HEK293 (cell line): ENCODE measurements around the gene PGC.

Experiments
- CTCF ChIA-PET: fragments of 350-600 bp; formaldehyde crosslinking; extraction: SDS; loops from one replicate; lab custom pipeline; 2021; ENCODE audit warnings: antibody characterized with exemption; lab: Yijun Ruan, JAX
- POLR2A ChIA-PET: fragments of 300-600 bp; formaldehyde crosslinking; extraction: SDS; loops from one replicate; lab custom pipeline; 2020; ENCODE audit warnings: antibody characterized with exemption, inconsistent platforms; lab: Yijun Ruan, JAX
- H3K27ac ChIP-seq: fragments of 200-500 bp; sonication (Bioruptor generic); 2 replicates; pipeline ENCODE4 v1.5.1; 2014; ENCODE audit warnings: low read depth, low read length, control low read depth, inconsistent platforms; ENCODE audit errors: extremely low read depth
- H3K36me3 ChIP-seq, 2 experiments: fragments of 200-500 bp in 1 of 2; sonication (Bioruptor generic) in 1 of 2; 1 replicate in 1 of 2; 2 replicates in 1 of 2; pipeline ENCODE4 v1.5.1; 2014 to 2017; ENCODE audit warnings: inconsistent platforms in 2 of 2, low read length in 2 of 2; ENCODE audit not compliant: control insufficient read depth in 2 of 2, insufficient read depth in 1 of 2
- H3K4me1 ChIP-seq: fragments of 200-500 bp; sonication (Bioruptor generic); 2 replicates; pipeline ENCODE4 v1.5.1; 2014; ENCODE audit warnings: mild to moderate bottlenecking, low read length, inconsistent platforms; ENCODE audit not compliant: control insufficient read depth, insufficient read depth
- H3K4me3 ChIP-seq: 2 replicates; pipeline ENCODE4 v1.5.1; 2011; ENCODE audit warnings: low read depth, mild to moderate bottlenecking, control low read depth, low read length, moderate library complexity
- H3K9me3 ChIP-seq: fragments of 200-500 bp; sonication (Bioruptor generic); 2 replicates; pipeline ENCODE4 v1.5.1; 2014; ENCODE audit warnings: low read depth, low read length, inconsistent platforms; ENCODE audit not compliant: control insufficient read depth, insufficient read depth
- BCL11B ChIP-seq: fragments of 450-650 bp; formaldehyde crosslinking; IDR thresholded peaks from 2 replicates; pipeline ENCODE4 v1.5.1; 2016; ENCODE audit warnings: low read depth, missing biosample characterization, missing genetic modification characterization
- MZF1 ChIP-seq: fragments of 450-650 bp; formaldehyde crosslinking; IDR thresholded peaks from 2 replicates; pipeline ENCODE4 v1.5.1; 2017; ENCODE audit warnings: missing biosample characterization, missing genetic modification characterization, borderline replicate concordance
- OSR2 ChIP-seq: fragments of 450-650 bp; formaldehyde crosslinking; IDR thresholded peaks from 2 replicates; pipeline ENCODE4 v1.5.1; 2016; ENCODE audit warnings: missing biosample characterization, missing genetic modification characterization
- OVOL3 ChIP-seq: fragments of 450-650 bp; formaldehyde crosslinking; IDR thresholded peaks from 2 replicates; pipeline ENCODE4 v1.5.1; 2016; ENCODE audit warnings: missing biosample characterization, missing genetic modification characterization
- REPIN1 ChIP-seq: fragments of 450-650 bp; formaldehyde crosslinking; IDR thresholded peaks from 2 replicates; pipeline ENCODE4 v1.5.1; 2017; ENCODE audit warnings: missing biosample characterization, missing genetic modification characterization, low read depth
- SP7 ChIP-seq: fragments of 450-650 bp; formaldehyde crosslinking; IDR thresholded peaks from 2 replicates; pipeline ENCODE4 v1.5.1; 2016; ENCODE audit warnings: missing biosample characterization, missing genetic modification characterization
- ZBTB17 ChIP-seq: fragments of 450-650 bp; formaldehyde crosslinking; IDR thresholded peaks from 2 replicates; pipeline ENCODE4 v1.5.1; 2016; ENCODE audit warnings: missing biosample characterization, missing genetic modification characterization
- ZEB2 ChIP-seq: fragments of 450-650 bp; formaldehyde crosslinking; IDR thresholded peaks from 2 replicates; pipeline ENCODE4 v1.5.1; 2016; ENCODE audit warnings: missing biosample characterization, missing genetic modification characterization
- ZNF133 ChIP-seq: fragments of 450-650 bp; formaldehyde crosslinking; IDR thresholded peaks from 2 replicates; pipeline ENCODE4 v1.5.1; 2016; ENCODE audit warnings: missing biosample characterization, missing genetic modification characterization
- ZNF214 ChIP-seq: fragments of 450-650 bp; formaldehyde crosslinking; IDR thresholded peaks from 2 replicates; pipeline ENCODE4 v1.5.1; 2017; ENCODE audit warnings: missing biosample characterization, mild to moderate bottlenecking, missing genetic modification characterization, borderline replicate concordance
- ZNF266 ChIP-seq: fragments of 450-650 bp; formaldehyde crosslinking; IDR thresholded peaks from 2 replicates; pipeline ENCODE4 v1.5.1; 2016; ENCODE audit warnings: missing biosample characterization, missing genetic modification characterization, low read depth
- ZNF350 ChIP-seq: fragments of 450-650 bp; formaldehyde crosslinking; IDR thresholded peaks from 2 replicates; pipeline ENCODE4 v1.5.0; 2017; ENCODE audit warnings: missing biosample characterization, mild to moderate bottlenecking, missing genetic modification characterization
- ZNF366 ChIP-seq: fragments of 450-650 bp; formaldehyde crosslinking; conservative IDR thresholded peaks from 2 replicates; pipeline ENCODE4 v1.5.1; 2016; ENCODE audit warnings: missing biosample characterization, missing genetic modification characterization
- ZNF37A ChIP-seq: fragments of 450-650 bp; IDR thresholded peaks from 2 replicates; pipeline ENCODE4 v1.5.1; 2018; ENCODE audit warnings: missing biosample characterization, missing genetic modification characterization
- ZNF423 ChIP-seq: fragments of 450-650 bp; formaldehyde crosslinking; IDR thresholded peaks from 2 replicates; pipeline ENCODE4 v1.5.1; 2016; ENCODE audit warnings: missing biosample characterization, missing genetic modification characterization
- ZNF521 ChIP-seq: fragments of 450-650 bp; formaldehyde crosslinking; IDR thresholded peaks from 2 replicates; pipeline ENCODE4 v1.5.1; 2017; ENCODE audit warnings: missing biosample characterization, mild to moderate bottlenecking, missing genetic modification characterization
- ZNF530 ChIP-seq: fragments of 450-650 bp; formaldehyde crosslinking; IDR thresholded peaks from 2 replicates; pipeline ENCODE4 v1.5.1; 2016; ENCODE audit warnings: low read depth, missing biosample characterization, missing genetic modification characterization
- ZNF555 ChIP-seq: fragments of 450-650 bp; formaldehyde crosslinking; conservative IDR thresholded peaks from 2 replicates; pipeline ENCODE4 v1.5.1; 2017; ENCODE audit warnings: missing biosample characterization, mild to moderate bottlenecking, missing genetic modification characterization, inconsistent platforms
- ZNF585B ChIP-seq: fragments of 450-650 bp; formaldehyde crosslinking; IDR thresholded peaks from 2 replicates; pipeline ENCODE4 v1.5.1; 2016; ENCODE audit warnings: missing biosample characterization, missing genetic modification characterization
- ZNF664 ChIP-seq: fragments of 450-650 bp; formaldehyde crosslinking; IDR thresholded peaks from 2 replicates; pipeline ENCODE4 v1.5.1; 2016; ENCODE audit warnings: missing biosample characterization, missing genetic modification characterization
- ZNF747 ChIP-seq: fragments of 450-650 bp; formaldehyde crosslinking; IDR thresholded peaks from 2 replicates; pipeline ENCODE4 v1.5.1; 2016; ENCODE audit warnings: missing biosample characterization, missing genetic modification characterization
- ZNF768 ChIP-seq: fragments of 450-650 bp; formaldehyde crosslinking; IDR thresholded peaks from 2 replicates; pipeline ENCODE4 v1.5.1; 2018; ENCODE audit warnings: missing biosample characterization, mild to moderate bottlenecking, missing genetic modification characterization
- ZNF792 ChIP-seq: fragments of 450-650 bp; formaldehyde crosslinking; IDR thresholded peaks from 2 replicates; pipeline ENCODE4 v1.5.1; 2016; ENCODE audit warnings: missing biosample characterization, missing genetic modification characterization
- ZNF837 ChIP-seq: fragments of 450-650 bp; formaldehyde crosslinking; IDR thresholded peaks from 2 replicates; pipeline ENCODE4 v1.5.1; 2016; ENCODE audit warnings: missing biosample characterization, missing genetic modification characterization
- ZXDB ChIP-seq: fragments of 450-650 bp; formaldehyde crosslinking; IDR thresholded peaks from 2 replicates; pipeline ENCODE4 v1.5.1; 2016; ENCODE audit warnings: missing biosample characterization, missing genetic modification characterization
- TF ChIP-seq, protein P1 (sequence below): fragments of 450-650 bp; formaldehyde crosslinking; IDR thresholded peaks from 2 replicates; pipeline ENCODE4 v1.5.1; 2016; ENCODE audit warnings: missing biosample characterization, missing genetic modification characterization
- TF ChIP-seq, protein P2 (sequence below): fragments of 450-650 bp; formaldehyde crosslinking; IDR thresholded peaks from 2 replicates; pipeline ENCODE4 v1.5.1; 2016; ENCODE audit warnings: missing biosample characterization, missing genetic modification characterization
- TF ChIP-seq, protein P3 (sequence below): fragments of 450-650 bp; formaldehyde crosslinking; IDR thresholded peaks from 2 replicates; pipeline ENCODE4 v1.5.1; 2017; ENCODE audit warnings: missing biosample characterization, missing genetic modification characterization
- TF ChIP-seq, protein P4 (sequence below): fragments of 450-650 bp; formaldehyde crosslinking; IDR thresholded peaks from 2 replicates; pipeline ENCODE4 v1.5.1; 2016; ENCODE audit warnings: missing biosample characterization, missing genetic modification characterization

PGC gene

DNA sequence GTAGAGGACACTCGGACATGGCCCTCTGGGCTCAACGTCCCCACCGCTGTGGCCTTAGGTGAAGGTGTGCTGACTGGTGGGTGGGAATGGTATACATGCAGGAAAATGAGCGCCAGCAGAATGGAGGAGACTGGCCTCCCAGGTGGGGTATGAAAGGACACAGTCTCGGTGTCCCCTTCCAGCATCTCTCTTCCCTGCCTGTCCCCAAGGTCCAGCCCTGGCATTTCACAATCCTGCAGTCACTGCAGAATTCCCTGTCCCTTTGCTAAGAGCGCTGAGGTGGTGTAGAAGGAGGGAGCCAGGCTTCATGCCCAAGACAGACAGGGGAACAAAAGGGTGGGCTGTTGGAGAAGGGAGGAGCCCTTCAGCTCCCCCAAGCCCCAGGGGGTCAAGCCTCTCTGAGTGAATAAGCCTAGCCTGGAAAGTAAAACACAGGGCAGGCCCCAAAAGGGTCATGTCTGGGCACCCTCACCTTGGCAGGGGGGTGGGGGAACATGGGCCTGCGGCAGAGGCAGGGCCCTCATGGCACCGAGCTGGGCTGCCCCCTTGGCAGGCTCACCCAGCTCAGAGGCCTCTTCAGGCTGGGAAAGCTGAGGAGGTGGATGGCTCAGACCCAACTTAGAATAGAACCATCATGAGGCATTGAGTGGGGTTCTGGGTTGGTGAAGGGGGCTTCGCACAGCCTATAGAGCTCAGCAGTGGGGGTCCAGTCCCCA is 35.7 kb downstream of the PGC start:
- Histone ChIP-seq H3K27ac (no peak overlapping the region), H3K4me1 (peaks cover 3% of the 10 kb centered on the region; the same call in 1 of the 2 replicates), H3K36me3 (no peaks in the 10 kb centered on the region)
- CTCF ChIA-PET = interaction anchor here (0.6 to 1.1 kb wide), 3 partner anchors 13 to 64 kb away, joined by 3 to 4 read pairs (median 4); no protein-coding TSS in a partner anchor
- TF ChIP-seq REPIN1 (tag by site-specific recombination) (no peak), BCL11B (tag by site-specific recombination) (no peak), SP7 (tag by site-specific recombination) (no peak), ZEB2 (tag by site-specific recombination) (no peak), OSR2 (tag by site-specific recombination) (no peak)
- TF ChIP-seq, all 188 proteins: peak for 0
- Histone ChIP-seq H3K4me3 (no peak overlapping the region), H3K9me3 (no peaks in the 10 kb centered on the region)
- POLR2A ChIA-PET = no interaction called here

DNA sequence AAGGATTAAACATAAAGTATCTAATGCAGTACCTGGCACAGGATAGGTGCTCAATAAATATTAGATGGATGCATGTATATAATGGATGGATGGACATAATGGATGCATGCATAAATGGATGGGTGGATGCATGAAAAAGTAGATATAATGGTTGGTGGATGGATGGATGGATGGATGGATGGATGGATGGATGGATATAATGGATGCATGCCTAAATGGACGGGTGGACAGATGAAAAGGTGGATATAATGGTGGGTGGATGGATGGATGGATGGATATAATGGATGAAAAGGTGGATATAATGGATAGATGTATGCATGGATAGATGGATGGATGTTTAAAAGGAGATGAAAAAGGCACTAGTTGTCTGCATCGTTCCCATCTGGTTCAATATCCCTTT is 37.8 kb downstream of the PGC start:
- H3K9me3 ChIP-seq = no peaks in the 10 kb centered on the region
- H3K4me1 ChIP-seq = no peaks in the 10 kb centered on the region
- H3K36me3 ChIP-seq = no peaks in the 10 kb centered on the region
- CTCF ChIA-PET = interaction anchor here (1.3 to 6.8 kb wide), 5 partner anchors 8 to 335 kb away, joined by 5 to 73 read pairs (median 9); partner anchors contain the start of gene TOMM6
- no peak overlapping the region for H3K27ac ChIP-seq
- POLR2A ChIA-PET = no interaction called here
- no peak overlapping the region for H3K4me3 ChIP-seq
- TF ChIP-seq ZNF350 (tag by site-specific recombination) (no peak), ZNF664 (tag by site-specific recombination) (0 out of 2 replicates have a peak, but pooled peaks have one; percentile 26), ZNF837 (tag by site-specific recombination) (no peak), ZNF747 (no peak), ZBTB17 (peak; percentile 96), ZNF366 (tag by site-specific recombination) (peak; percentile 93), MZF1 (no peak), ZNF214 (tag by site-specific recombination) (no peak), OVOL3 (tag by site-specific recombination) (no peak), ZNF792 (tag by site-specific recombination) (no peak), ZNF133 (tag by site-specific recombination) (no peak), ZNF768 (no peak), ZNF521 (tag by site-specific recombination) (no peak), ZNF266 (tag by site-specific recombination) (no peak), ZNF37A (tag by site-specific recombination) (no peak), ZNF423 (no peak), ZNF530 (tag by site-specific recombination) (no peak), ZNF555 (tag by site-specific recombination) (no peak), ZNF585B (tag by site-specific recombination) (no peak), ZXDB (no peak)
- TF ChIP-seq, protein P1, sequence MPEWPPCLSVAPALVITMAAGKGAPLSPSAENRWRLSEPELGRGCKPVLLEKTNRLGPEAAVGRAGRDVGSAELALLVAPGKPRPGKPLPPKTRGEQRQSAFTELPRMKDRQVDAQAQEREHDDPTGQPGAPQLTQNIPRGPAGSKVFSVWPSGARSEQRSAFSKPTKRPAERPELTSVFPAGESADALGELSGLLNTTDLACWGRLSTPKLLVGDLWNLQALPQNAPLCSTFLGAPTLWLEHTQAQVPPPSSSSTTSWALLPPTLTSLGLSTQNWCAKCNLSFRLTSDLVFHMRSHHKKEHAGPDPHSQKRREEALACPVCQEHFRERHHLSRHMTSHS = no peak
- TF ChIP-seq, protein P2, sequence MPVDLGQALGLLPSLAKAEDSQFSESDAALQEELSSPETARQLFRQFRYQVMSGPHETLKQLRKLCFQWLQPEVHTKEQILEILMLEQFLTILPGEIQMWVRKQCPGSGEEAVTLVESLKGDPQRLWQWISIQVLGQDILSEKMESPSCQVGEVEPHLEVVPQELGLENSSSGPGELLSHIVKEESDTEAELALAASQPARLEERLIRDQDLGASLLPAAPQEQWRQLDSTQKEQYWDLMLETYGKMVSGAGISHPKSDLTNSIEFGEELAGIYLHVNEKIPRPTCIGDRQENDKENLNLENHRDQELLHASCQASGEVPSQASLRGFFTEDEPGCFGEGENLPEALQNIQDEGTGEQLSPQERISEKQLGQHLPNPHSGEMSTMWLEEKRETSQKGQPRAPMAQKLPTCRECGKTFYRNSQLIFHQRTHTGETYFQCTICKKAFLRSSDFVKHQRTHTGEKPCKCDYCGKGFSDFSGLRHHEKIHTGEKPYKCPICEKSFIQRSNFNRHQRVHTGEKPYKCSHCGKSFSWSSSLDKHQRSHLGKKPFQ (tag by site-specific recombination) = no peak
- TF ChIP-seq, protein P3, sequence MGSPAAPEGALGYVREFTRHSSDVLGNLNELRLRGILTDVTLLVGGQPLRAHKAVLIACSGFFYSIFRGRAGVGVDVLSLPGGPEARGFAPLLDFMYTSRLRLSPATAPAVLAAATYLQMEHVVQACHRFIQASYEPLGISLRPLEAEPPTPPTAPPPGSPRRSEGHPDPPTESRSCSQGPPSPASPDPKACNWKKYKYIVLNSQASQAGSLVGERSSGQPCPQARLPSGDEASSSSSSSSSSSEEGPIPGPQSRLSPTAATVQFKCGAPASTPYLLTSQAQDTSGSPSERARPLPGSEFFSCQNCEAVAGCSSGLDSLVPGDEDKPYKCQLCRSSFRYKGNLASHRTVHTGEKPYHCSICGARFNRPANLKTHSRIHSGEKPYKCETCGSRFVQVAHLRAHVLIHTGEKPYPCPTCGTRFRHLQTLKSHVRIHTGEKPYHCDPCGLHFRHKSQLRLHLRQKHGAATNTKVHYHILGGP (tag by site-specific recombination) = no peak
- TF ChIP-seq, protein P4, sequence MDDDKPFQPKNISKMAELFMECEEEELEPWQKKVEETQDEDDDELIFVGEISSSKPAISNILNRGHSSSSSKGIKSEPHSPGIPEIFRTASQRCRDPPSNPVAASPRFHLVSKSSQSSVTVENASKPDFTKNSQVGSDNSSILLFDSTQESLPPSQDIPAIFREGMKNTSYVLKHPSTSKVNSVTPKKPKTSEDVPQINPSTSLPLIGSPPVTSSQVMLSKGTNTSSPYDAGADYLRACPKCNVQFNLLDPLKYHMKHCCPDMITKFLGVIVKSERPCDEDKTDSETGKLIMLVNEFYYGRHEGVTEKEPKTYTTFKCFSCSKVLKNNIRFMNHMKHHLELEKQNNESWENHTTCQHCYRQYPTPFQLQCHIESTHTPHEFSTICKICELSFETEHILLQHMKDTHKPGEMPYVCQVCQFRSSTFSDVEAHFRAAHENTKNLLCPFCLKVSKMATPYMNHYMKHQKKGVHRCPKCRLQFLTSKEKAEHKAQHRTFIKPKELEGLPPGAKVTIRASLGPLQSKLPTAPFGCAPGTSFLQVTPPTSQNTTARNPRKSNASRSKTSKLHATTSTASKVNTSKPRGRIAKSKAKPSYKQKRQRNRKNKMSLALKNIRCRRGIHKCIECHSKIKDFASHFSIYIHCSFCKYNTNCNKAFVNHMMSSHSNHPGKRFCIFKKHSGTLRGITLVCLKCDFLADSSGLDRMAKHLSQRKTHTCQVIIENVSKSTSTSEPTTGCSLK (tag by site-specific recombination) = no peak
